KMS-11 (cell line): ENCODE measurements around the gene PSMC1.
A peak's percentile ranks its signal among the peaks of the same experiment; 100 is the strongest.
"Not testable (repeated sequence)": the region's sequence is repeated elsewhere in the genome, so short reads cannot be mapped to it uniquely, and the experiment has no call there.

Experiments used
- H2AFZ ChIP-seq: fragments of 200-600 bp; sonication (generic); 2 replicates; pipeline ENCODE4 v1.6.1; 2016; ENCODE audit warnings: antibody characterized with exemption, mixed run types, low read depth
- H3K27ac ChIP-seq: fragments of 200-600 bp; sonication (generic); 2 replicates; pipeline ENCODE4 v1.6.1; 2016; ENCODE audit warnings: mild to moderate bottlenecking, mixed run types
- H3K27me3 ChIP-seq: fragments of 200-600 bp; sonication (generic); 2 replicates; pipeline ENCODE4 v1.6.1; 2017; ENCODE audit warnings: mild to moderate bottlenecking, low read depth, mixed run types, moderate library complexity; ENCODE audit not compliant: insufficient read depth
- H3K36me3 ChIP-seq: fragments of 200-600 bp; sonication (generic); 2 replicates; pipeline ENCODE4 v1.6.1; 2017; ENCODE audit warnings: mild to moderate bottlenecking, mixed run types; ENCODE audit not compliant: insufficient read depth
- H3K4me1 ChIP-seq: fragments of 200-600 bp; sonication (generic); 2 replicates; pipeline ENCODE4 v1.6.1; 2016; ENCODE audit warnings: mild to moderate bottlenecking, low read depth, mixed run types; ENCODE audit not compliant: poor library complexity, severe bottlenecking
- H3K4me2 ChIP-seq: fragments of 200-600 bp; sonication (generic); 2 replicates; pipeline ENCODE4 v1.7.0; 2016; ENCODE audit warnings: mild to moderate bottlenecking, mixed run types
- H3K4me3 ChIP-seq: fragments of 200-600 bp; sonication (generic); IDR thresholded peaks from 2 replicates; pipeline ENCODE4 v1.6.1; 2017; ENCODE audit warnings: low read depth, low read length, mixed read lengths; ENCODE audit not compliant: insufficient read depth
- H3K79me2 ChIP-seq: fragments of 200-600 bp; sonication (generic); 2 replicates; pipeline ENCODE4 v1.6.1; 2016; ENCODE audit warnings: low read depth, mixed run types; ENCODE audit not compliant: insufficient read depth
- H3K9ac ChIP-seq: fragments of 200-600 bp; sonication (generic); 2 replicates; pipeline ENCODE4 v1.6.1; 2016; ENCODE audit warnings: mild to moderate bottlenecking, mixed run types
- H4K20me1 ChIP-seq: fragments of 200-600 bp; sonication (generic); 2 replicates; pipeline ENCODE4 v1.6.1; 2016; ENCODE audit warnings: mild to moderate bottlenecking, mixed run types; ENCODE audit not compliant: insufficient read depth
- CTCF ChIP-seq: fragments of 200-600 bp; sonication (generic); conservative IDR thresholded peaks from 2 replicates; pipeline ENCODE4 v1.6.1; 2017; ENCODE audit warnings: low read depth, mild to moderate bottlenecking, antibody characterized with exemption, low read length, moderate library complexity, mixed read lengths

The PSMC1 gene

GRCh38 chr14:90256354-90257131 lies at the start of gene PSMC1:
Gene PSMC1, plus strand, starts transcription at chr14:90256553. Its CDS starts 45 bp downstream, at chr14:90256598.
- TF ChIP-seq CTCF = no peak

GRCh38 chr14:90213099-90213748 lies 43.1 kb upstream of the PSMC1 start:
- H3K9ac ChIP-seq = no peak overlapping the region
- no peaks in the 10 kb centered on the region for H3K79me2 ChIP-seq
- H3K36me3 ChIP-seq = no peaks in the 10 kb centered on the region
- H3K27me3 ChIP-seq = no peaks in the 10 kb centered on the region
- H3K4me2 ChIP-seq = no peak overlapping the region
- no peak overlapping the region for H3K4me3 ChIP-seq
- no peak overlapping the region for H3K27ac ChIP-seq
- no peaks in the 10 kb centered on the region for H3K4me1 ChIP-seq
- H4K20me1 ChIP-seq = no peaks in the 10 kb centered on the region
- no peak for TF ChIP-seq CTCF
- no peak overlapping the region for H2AFZ ChIP-seq

More at GRCh38 chr14:90256354-90257131, at the start of gene PSMC1:
- Histone ChIP-seq H2AFZ (peak within 1 kb of the TSS; percentile 72; the same call in 1 of the 2 replicates), H3K4me3 (no peak within 1 kb of the TSS), H4K20me1 (no peaks in the 10 kb centered on the region), H3K27me3 (no peaks in the 10 kb centered on the region), H3K9ac (peak within 1 kb of the TSS; percentile 98), H3K4me1 (no peaks in the 10 kb centered on the region), H3K36me3 (no peaks in the 10 kb centered on the region), H3K27ac (peak within 1 kb of the TSS; percentile 86), H3K4me2 (peak within 1 kb of the TSS; percentile 72), H3K79me2 (peaks cover 29% of the 10 kb centered on the region)

- Histone ChIP-seq H3K36me3 (no peaks in the 10 kb centered on the region), H3K27ac (no peak overlapping the region), H3K9ac (no peak overlapping the region), H3K79me2 (no peaks in the 10 kb centered on the region), H2AFZ (no peak overlapping the region), H4K20me1 (no peaks in the 10 kb centered on the region), H3K4me2 (no peak overlapping the region), H3K4me1 (no peaks in the 10 kb centered on the region), H3K4me3 (no peak overlapping the region), H3K27me3 (no peaks in the 10 kb centered on the region)
- TF ChIP-seq CTCF = no peak
Measured at GRCh38 chr14:90228478-90228877, 27.9 kb upstream of the PSMC1 start.

- H3K27ac ChIP-seq, H3K27me3 ChIP-seq, H3K4me3 ChIP-seq, H3K4me1 ChIP-seq, H3K9ac ChIP-seq, H3K4me2 ChIP-seq, H2AFZ ChIP-seq, H4K20me1 ChIP-seq, H3K79me2 ChIP-seq, H3K36me3 ChIP-seq: not testable (repeated sequence)
Measured at GRCh38 chr14:90229942-90230341, 26.4 kb upstream of the PSMC1 start.
